HG02970 (cell line): ENCODE measurements around the gene UGDH.
"Not testable (repeated sequence)": the region's sequence is repeated elsewhere in the genome, so short reads cannot be mapped to it uniquely, and the experiment has no call there.

Experiments
- ATAC-seq: cut with Tn5 transposase; IDR thresholded peaks from one replicate; pipeline ENCODE4 v1.9.1; 2021; ENCODE audit warnings: mild to moderate bottlenecking, moderate library complexity, moderate number of reproducible peaks; ENCODE audit not compliant: unreplicated experiment, low FRiP score

Gene UGDH

DNA sequence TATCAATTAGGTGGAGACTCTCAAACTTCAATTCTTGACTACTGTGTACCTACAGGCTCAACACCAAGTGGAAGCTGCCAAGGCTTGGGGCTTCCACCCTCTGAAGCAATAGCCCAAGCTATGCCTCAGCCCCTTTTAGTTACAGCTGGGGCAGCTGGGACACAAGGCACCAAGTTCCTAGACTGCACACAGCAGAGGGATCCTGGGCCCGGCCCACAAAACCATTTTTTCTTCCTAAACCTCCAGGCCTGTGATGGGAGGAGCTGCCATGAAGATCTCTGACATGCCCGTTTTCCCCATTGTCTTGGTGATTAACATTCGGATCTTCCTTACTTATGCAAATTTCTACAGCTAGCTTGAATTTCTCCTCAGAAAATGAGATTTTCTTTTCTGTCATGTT is 3.4 kb upstream of the UGDH start:
- no peak for ATAC-seq

- no peak for ATAC-seq
Observed at GRCh38 chr4:39529534-39529933, 2.3 kb upstream of the UGDH start.

DNA sequence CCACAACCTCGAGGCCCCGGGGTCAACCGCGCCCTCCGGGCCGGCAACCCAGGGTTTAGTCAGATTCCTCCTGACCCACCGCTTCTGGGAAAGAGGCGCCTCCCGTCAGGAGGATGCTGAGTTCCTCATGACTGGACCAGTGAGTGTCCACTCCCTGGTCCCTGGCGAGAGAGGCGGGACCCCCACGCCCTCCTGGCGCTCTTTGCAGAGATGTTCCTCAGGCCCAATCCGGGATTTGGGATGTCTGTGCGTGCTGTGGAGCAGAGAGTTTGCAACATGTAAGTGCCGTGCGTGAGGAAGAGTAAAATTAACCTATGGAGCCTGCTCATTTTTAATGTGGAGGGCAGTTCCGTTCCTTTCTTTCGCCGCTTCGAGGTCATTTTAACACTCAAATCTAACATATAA is 824 bp upstream of the UGDH start:
- ATAC-seq: no peak

DNA sequence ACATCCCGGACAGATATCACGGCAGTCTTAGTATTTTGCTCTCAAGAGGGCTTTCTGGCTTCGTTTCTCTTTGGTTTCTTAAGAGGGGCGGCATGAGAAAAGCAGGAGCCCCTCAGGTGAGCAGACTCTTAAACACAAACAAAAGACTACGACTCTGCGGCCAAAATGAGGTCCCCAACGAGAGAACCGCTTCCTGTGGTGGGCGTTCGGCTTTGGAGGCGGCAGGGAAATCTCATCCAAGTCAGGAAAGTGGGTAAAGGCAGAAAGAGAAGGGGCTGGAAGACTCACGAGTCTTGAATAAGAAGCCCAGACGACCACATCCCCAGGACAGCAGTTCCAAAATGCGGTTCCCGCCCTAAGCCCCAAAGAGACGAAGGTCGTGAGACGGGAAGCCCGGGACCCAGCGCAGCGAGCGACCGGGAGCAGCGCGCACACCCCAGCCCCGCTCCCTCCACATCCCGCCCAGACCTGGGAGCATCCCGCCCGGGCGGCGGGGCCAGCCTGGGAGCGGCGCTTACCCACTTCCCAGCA is 409 bp downstream of the UGDH start:
- ATAC-seq: no peak

DNA sequence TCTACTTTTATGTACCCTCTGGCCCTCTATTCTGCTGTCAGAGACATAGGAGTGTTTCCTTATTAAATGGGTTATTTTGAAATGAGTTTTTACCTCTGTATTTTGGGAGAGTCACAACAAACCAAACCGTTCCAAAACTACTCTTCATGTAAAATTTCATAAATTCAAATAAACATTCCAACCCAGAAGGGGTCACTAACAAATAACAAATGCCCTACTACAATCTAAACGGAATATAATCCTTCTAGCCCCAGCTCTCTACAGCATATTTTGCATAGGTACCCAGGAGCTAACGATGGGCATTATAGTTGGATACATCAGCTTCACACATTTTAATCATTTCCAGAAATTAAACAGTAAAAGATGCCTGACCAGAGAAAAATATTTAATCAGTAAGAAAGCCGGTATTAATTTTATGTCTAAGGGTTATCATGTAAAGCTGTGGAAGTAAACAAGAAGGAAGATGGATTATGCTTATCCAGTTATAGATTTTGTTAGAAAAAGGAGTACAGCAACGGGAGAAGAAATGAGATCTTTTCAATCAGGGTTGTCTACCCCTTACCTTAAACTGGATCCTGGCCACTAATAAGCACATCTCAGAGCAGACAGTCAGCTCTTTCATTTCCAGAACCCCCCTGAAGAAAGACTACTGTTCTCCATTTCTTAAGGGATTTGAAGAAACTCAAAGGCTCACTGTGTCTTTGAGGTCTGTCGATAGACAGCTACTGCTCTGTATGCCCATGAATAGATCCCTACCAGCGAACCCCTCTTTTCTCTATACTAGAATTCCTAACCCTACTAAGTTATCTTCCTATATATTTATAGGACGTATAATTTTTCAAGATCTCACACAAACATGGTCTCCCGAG is 1.2 kb downstream of the UGDH start:
- ATAC-seq: no peak

- ATAC-seq: no peak
Observed at GRCh38 chr4:39524161-39524957, 2.9 kb downstream of the UGDH start.

GRCh38 chr4:39522068-39522467 is 5.2 kb downstream of the UGDH start:
- ATAC-seq: no peak

DNA sequence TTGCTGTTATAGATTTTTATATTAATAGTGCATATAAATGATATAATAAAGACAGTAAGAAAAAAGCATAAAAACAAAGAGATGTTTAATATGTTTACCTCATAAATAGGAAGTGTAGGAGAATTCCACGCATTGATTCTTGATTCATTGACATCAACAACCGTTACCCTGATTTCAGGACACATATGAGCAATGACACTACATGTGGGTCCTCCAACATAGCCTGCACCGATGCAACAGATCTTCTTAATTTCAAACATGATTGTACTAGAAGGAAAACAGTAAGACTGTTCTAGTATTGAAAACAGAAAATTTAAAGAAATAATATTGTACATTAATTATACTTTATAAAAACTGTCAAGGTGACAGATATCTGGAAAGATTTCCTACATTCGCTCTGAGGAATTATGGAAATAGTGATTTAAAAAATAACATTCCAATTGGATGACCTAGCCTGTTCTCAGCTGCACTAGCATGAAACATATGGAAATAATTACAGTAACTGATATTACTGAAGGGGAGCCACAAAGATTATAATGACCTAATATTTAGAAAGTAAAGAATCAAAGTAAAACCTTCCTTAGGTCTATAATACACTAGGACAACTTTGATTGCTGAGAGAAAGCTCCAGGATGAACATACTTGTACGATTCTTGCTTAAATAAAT is 5.9 kb downstream of the UGDH start:
- ATAC-seq: no peak

DNA sequence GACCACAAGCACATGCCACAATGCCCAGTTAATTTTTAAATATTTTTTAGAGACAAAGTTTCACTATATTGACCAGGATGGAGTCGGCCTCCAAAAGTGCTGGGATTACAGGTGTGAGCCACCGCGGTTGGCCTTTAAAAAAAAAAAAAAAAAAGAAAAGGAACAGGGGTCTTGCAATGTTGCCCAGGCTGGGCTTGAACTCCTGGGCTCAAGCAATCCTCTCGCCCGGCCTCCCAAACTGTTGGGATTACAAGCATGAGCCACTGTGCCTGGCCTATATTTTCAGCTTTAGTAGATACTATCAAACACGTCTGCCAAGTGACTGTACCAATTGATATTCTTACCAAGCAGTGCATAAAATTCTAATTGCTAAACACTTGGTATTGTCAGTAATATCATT is 8.8 kb downstream of the UGDH start:
- no peak for ATAC-seq

DNA sequence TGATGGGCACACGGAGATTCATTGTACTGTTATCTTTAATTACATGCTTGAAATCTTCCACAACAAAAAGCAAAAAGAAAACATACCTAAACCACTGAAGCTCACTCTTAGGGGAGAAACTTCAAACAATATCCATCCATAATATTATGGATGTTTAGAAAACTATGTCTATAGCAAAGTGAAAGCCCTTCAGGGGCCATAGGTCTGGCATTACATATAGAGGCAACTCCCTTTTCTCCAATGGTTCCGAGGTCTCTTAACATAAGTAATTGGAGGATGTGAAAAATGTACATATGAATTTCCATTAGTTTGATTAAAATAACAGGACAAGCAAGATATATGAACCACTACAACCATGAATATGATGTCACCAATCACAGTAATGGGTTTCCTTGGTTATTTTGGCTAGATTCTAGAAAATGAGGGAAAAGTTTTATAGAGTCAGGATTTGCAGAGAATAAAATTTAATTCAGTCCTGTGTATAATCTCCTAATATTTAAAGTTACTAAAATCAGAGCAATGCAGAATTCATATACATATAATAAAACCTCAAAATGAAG is 10.8 kb downstream of the UGDH start:
- no peak for ATAC-seq

DNA sequence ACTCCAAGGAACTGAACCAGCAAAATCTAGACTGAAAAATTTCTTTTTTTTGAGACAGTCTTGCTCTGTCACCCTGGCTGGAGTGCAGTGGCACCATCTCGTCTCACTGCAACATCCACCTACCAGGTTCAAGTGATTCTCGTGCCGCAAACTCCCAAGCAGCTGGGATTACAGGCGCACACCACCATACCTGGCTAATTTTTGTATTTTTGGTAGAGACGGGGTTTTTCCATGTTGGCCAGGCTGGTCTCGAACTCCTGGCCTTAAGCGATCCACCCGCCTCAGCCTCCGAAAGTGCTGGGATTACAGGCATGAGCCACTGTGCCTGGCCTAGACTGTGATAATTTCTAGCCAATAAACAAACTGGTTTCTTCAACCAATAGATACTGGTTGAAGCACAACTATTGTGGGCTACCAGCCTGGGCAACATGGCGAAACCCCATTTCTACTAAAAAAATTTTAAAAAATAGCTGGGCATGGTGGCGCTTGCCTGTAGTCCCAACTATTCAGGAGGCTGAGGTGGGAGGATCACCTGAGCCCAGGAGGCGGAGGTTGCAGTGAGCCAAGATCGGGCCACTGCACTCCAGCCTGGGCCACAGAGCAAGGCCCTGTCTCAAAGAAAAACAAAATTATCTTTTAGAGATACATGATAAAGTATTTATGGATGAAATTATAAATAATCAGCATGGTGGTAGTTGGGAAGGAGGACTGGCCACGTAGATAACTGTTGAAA is 11.4 kb downstream of the UGDH start:
- not testable (repeated sequence) for ATAC-seq

DNA sequence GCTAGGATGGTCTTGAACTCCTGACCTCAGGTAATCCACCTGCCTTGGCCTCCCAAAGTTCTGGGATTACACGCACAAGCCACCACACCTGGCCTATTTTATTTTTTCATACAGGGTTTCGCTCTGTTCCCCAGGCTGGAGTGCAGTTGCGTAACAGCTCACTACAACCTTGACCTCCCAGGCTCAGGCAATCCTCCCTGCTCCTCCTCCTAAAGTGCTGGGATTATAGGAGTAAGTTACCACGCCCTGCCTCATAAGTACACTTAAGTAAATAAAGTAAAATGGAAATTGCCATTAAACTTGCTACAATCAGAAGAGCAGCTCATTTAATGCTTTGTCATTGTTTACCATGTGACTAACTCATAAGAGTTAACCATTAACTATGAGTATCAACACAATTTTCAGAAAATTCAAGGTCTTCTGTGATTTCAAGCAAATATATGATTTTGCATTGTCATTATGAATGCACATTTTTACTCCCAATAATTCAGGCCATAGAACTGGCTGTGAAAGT is 12.3 kb downstream of the UGDH start:
- no peak for ATAC-seq

- ATAC-seq: not testable (repeated sequence)
Observed at GRCh38 chr4:39514266-39514665, 13.0 kb downstream of the UGDH start.

DNA sequence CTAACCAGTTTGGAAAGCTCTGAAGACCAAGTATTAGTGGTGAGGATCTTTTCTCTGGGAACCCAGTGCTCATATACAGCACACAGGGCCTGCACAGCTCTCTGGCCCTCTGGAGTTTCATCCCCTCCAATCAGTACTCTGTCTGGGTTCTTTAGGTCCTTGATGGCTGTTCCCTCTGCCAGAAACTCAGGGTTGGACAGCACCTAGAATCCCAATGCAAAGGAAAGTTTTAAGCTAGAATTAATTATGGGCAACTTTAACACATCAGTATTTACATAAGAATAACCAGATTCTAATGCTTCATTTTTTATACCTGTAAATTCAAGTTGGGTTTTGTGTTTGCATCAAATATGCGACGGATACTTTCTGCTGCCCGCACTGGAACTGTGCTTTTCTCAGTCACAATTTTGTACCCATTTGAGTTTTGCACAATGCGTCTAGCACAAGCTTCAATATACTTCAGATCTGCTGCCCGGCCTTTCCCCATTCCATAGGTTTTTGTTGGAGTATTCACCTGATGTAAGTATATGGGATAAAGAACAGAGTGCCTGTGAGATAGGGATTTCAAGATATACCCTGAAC is 16.8 kb downstream of the UGDH start:
- ATAC-seq: no peak

DNA sequence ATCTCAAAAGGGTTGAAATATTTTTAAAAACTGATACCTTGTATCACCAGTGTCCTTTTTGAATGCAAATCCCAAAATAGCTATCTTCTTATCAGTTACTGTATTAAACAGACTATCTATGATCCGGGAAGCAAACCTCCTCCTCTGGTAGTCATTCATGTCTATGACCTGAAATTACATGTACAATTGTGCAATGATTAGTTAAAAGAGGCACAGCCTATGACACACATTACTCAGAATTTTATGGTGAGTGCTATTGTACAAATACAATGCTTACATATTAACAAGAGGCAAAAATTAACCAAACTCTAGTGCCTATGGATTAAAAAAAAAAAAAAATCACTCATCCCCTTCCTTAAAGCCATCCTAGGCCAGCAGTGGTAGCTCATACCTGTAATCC is 21.7 kb downstream of the UGDH start:
- ATAC-seq: no peak

DNA sequence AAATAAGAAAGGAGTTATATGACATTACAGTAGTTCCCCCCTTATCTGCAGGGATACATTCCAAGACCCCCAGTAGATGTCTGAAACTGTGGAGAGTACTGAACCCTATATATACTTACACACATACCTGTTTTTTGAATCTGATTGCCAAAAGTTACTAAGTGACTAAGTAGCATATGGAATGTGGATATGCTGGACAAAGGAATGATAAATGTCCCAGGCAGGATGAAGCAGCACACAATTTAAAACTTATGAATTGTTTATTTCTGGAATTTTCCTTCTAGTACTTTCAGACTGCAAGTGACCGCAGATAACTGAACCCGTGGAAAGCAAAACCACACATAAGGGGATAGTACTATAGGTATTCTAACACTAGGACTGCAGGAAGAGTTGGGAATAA is 22.7 kb downstream of the UGDH start:
- no peak for ATAC-seq

GRCh38 chr4:39502664-39503035 is 24.6 kb downstream of the UGDH start:
- not testable (repeated sequence) for ATAC-seq

GRCh38 chr4:39502019-39502663 is 25.1 kb downstream of the UGDH start:
- no peak for ATAC-seq

DNA sequence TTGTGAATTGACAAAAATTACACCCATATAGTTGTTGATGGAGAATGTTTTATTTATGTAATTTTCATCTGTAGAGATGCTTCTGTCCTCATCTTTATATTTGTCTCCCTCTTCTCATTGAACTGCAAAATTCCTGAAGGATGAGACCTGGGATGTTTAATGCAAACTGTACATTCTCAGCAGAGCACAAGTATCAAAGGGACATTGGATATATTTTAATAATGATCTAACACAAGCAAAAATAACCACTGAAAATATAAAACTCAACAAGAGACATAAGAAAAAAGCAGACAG is 28.6 kb downstream of the UGDH start:
- ATAC-seq: no peak
